Uterus (tissue), 4 donors: ENCODE results near the gene CEP85L. TPM values are rescaled to one million over a fixed set of nuclear protein-coding genes. Genes with fewer than 3 reads are reported as not detected.

Experiments used
- DNase-seq, 2 donors: peaks; one replicate each; pipeline ENCODE4 v3.0.0-alpha.2; 2019 to 2020
- H3K27ac ChIP-seq, 2 donors: fragments of 200-600 bp; sonication (generic); 1 replicate in 1 of 2; 2 replicates in 1 of 2; pipeline ENCODE4 v1.5.1; 2016 to 2018
- H3K27me3 ChIP-seq, 2 donors: fragments of 200-600 bp; sonication (generic); one replicate each; pipeline ENCODE4 v1.5.1; 2018 to 2019; ENCODE audit warnings: control low read depth in 1 of 2
- H3K36me3 ChIP-seq, 2 donors: fragments of 200-600 bp; sonication (generic); one replicate each; pipeline ENCODE4 v1.5.1; 2019; ENCODE audit warnings: control low read depth in 1 of 2
- H3K4me1 ChIP-seq, 2 donors: fragments of 200-600 bp; sonication (generic); one replicate each; pipeline ENCODE4 v1.5.1; 2018 to 2019; ENCODE audit warnings: control low read depth in 1 of 2
- H3K4me3 ChIP-seq, 2 donors: fragments of 200-600 bp; sonication (generic); 1 replicate in 1 of 2; 2 replicates in 1 of 2; pipeline ENCODE4 v1.5.1; 2018 to 2019; ENCODE audit warnings: mild to moderate bottlenecking in 1 of 2
- H3K9me3 ChIP-seq, 2 donors: fragments of 200-600 bp; sonication (generic); one replicate each; pipeline ENCODE4 v1.5.1; 2019; ENCODE audit warnings: control low read depth in 1 of 2
- CTCF ChIP-seq, 4 experiments: fragments of 200-600 bp in 2 of 4; fragments of 450-650 bp in 2 of 4; sonication (generic) in 2 of 4; IDR thresholded peaks; one replicate each; pipeline ENCODE4 v1.5.1; 2016 to 2019; ENCODE audit warnings: antibody characterized with exemption in 4 of 4, mild to moderate bottlenecking in 2 of 4, moderate library complexity in 1 of 4
- POLR2A ChIP-seq, 2 donors: fragments of 450-650 bp; IDR thresholded peaks; one replicate each; pipeline ENCODE4 v1.6.1; 2016; ENCODE audit warnings: antibody characterized with exemption in 2 of 2, mild to moderate bottlenecking in 1 of 2, moderate library complexity in 1 of 2
- intact Hi-C: fragments of 100-400 bp; cut with DNase I; formaldehyde crosslinking; loops from one replicate; pipeline ENCODE4 v1.15.1; 2023; ENCODE audit warnings: low total_unique reads
- total RNA-seq, 4 donors: library from RNA; depleted of rRNA in 3 of 4; stranded (reverse); fragments of >200 nt in 3 of 4; gene quantifications; one replicate each; pipeline versions ENCODE4 v1.1.0 to v1.2.4, GENCODE V29; 2014 to 2023
- donor health status: DM: yes; HTN: yes; CAD: no.

Gene CEP85L
- total RNA-seq, 4 donors from 2014 or later = 32.7 to 968 (median 64.4) TPM

DNA sequence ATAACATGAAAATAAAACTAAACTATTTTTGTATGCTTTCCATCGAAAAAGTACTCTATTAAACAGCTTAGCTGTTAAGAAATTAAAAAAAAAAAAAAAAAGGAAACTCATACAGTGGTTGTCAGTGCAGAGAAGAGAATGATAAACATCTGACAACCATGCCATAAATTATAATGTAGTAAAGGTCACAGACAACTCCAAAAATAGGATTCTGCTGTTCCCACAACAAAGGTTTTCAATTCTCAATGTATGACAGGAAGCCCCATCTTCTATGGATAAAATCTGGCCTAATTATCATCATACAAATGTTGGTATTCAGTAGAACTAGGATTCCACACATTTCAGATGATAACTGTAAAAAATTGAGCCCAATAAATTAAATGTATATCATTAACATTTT, 98.3 kb downstream of the CEP85L start:
- Histone ChIP-seq H3K27me3 (no peaks in the 10 kb centered on the region), H3K4me1 (no peaks in the 10 kb centered on the region), H3K9me3 (no peaks in the 10 kb centered on the region), H3K36me3 (no peaks in the 10 kb centered on the region), H3K27ac (peak overlapping the region; percentile 16 to 88), H3K4me3 (no peak overlapping the region)
- no peak for DNase-seq
- TF ChIP-seq POLR2A (IDR thresholded peaks at IDR 0.05) (no peak), CTCF (IDR thresholded peaks at IDR 0.05) (no peak)
- intact Hi-C loops = no loop called here

GRCh38 chr6:118551063-118552053, 100.0 kb downstream of the CEP85L start:
- no peaks in the 10 kb centered on the region for H3K4me1 ChIP-seq
- no peaks in the 10 kb centered on the region for H3K9me3 ChIP-seq
- intact Hi-C loops = no loop called here
- peak overlapping the region; percentile 18 to 31 for H3K4me3 ChIP-seq
- no peaks in the 10 kb centered on the region for H3K36me3 ChIP-seq
- no peaks in the 10 kb centered on the region for H3K27me3 ChIP-seq
- H3K27ac ChIP-seq = peak overlapping the region; percentile 47 to 88
- peak; percentile 54 to 71 (median 65) for TF ChIP-seq CTCF (IDR thresholded peaks at IDR 0.05)
- TF ChIP-seq POLR2A (IDR thresholded peaks at IDR 0.05) = no peak
- no peak for DNase-seq

DNA sequence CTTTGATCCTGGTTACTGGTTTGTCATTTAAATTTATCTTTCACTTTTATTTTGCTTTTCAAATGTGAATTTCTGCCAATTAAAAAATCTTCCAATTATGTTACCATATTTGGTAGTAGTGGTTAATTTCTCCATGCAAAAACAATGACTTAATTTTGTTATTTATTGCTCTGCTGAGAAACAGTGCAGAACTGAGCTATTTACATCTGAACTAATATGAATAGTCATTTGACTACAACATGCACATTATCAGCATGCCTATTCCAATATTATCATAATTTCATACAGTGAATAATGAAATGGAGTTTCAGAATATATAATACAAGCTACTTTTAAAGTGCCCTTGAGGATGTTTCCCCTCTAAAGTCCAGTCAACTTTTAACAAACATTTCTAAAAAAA, 102.8 kb downstream of the CEP85L start:
- intact Hi-C loops = no loop called here

DNA sequence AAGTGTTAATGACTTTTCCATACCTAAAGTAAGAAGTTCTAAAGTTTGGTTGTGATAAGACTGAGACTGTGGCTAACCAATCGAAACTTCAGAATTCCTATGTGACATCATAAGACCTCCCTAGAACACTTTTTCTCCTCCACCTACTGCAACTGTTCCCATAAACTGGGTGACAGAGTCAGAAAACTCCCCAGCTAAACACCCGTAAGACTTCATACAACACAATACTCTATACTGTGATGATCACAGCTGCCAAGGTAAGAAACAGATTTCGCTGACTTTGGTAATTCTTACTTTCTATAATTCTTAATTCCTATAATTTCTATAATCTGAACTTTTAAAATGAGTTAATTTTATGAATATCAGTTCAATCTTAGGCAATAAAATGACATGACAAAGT, 103.3 kb downstream of the CEP85L start, which contains the start of gene PLN:
Gene PLN (plus strand): TSS at position 161 of the 400 bp plus-strand sequence. CDS start 10,626 bp downstream, outside the sequence.
- H3K4me3 ChIP-seq = peak within 1 kb of the TSS; percentile 30 to 31
- TF ChIP-seq POLR2A (IDR thresholded peaks at IDR 0.05) (peak; percentile 24 to 63), CTCF (IDR thresholded peaks at IDR 0.05) (no peak)
- H3K27ac ChIP-seq = peak within 1 kb of the TSS; percentile 72 to 88
- H3K9me3 ChIP-seq = no peaks in the 10 kb centered on the region
- H3K4me1 ChIP-seq = no peaks in the 10 kb centered on the region
- peak in 1 of 2 donors; percentile 28 for DNase-seq
- H3K36me3 ChIP-seq = no peaks in the 10 kb centered on the region
- H3K27me3 ChIP-seq = no peaks in the 10 kb centered on the region
- intact Hi-C loops = no loop called here

More for the DNA sequence above, 102.8 kb downstream of the CEP85L start:
- Histone ChIP-seq H3K36me3 (no peaks in the 10 kb centered on the region), H3K4me3 (peak overlapping the region; percentile 30 to 31), H3K4me1 (no peaks in the 10 kb centered on the region), H3K9me3 (no peaks in the 10 kb centered on the region), H3K27me3 (no peaks in the 10 kb centered on the region), H3K27ac (peak overlapping the region; percentile 72 to 88)
- TF ChIP-seq CTCF (IDR thresholded peaks at IDR 0.05) (no peak), POLR2A (IDR thresholded peaks at IDR 0.05) (no peak)
- no peak for DNase-seq

DNA sequence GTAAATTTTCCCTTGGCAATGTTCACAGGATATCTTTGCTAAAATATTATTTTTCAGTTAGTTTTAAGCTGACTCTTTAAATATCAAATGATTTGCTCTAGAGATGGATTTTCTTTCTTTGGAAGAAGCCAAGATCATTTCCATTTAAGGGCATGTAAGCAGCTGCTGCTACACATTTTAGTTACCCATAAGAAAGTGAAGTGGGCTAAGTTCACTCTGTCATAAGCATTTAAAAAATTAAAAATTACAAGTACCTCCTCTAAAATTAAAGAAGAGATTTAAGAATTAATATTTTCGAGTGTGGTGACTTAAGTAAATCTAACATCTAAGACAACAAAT, 104.5 kb downstream of the CEP85L start:
- H3K27me3 ChIP-seq = no peaks in the 10 kb centered on the region
- DNase-seq = no peak
- no peak for TF ChIP-seq CTCF (IDR thresholded peaks at IDR 0.05)
- TF ChIP-seq POLR2A (IDR thresholded peaks at IDR 0.05) = no peak
- intact Hi-C loops = no loop called here
- H3K27ac ChIP-seq = peak overlapping the region; percentile 72 to 88
- H3K4me3 ChIP-seq = peak overlapping the region in 1 of 2 donors; percentile 31
- H3K4me1 ChIP-seq = no peaks in the 10 kb centered on the region
- no peaks in the 10 kb centered on the region for H3K9me3 ChIP-seq
- H3K36me3 ChIP-seq = no peaks in the 10 kb centered on the region
